Mesothelial cell of epicardium (in vitro differentiated cells): ENCODE results near the gene CCDC70. TPM values are rescaled to one million over a fixed set of nuclear protein-coding genes. Genes with fewer than 3 reads are reported as not detected.

ENCODE experiments used
- DNase-seq, 2 experiments: peaks; one replicate each; pipeline ENCODE4 v3.0.0; 2021; ENCODE audit warnings: low spot score in 2 of 2; ENCODE audit not compliant: unreplicated experiment in 2 of 2
- H3K27ac Mint-ChIP-seq: 2 replicates; pipeline ENCODE4 v1.8.0; 2021; ENCODE audit warnings: mixed read lengths
- H3K27me3 Mint-ChIP-seq: 2 replicates; pipeline ENCODE4 v1.8.0; 2021; ENCODE audit warnings: low read depth, mixed read lengths
- H3K36me3 Mint-ChIP-seq: 2 replicates; pipeline ENCODE4 v1.8.0; 2021; ENCODE audit warnings: mixed read lengths
- H3K4me1 Mint-ChIP-seq: 2 replicates; pipeline ENCODE4 v1.8.0; 2021; ENCODE audit warnings: mixed read lengths
- H3K4me3 Mint-ChIP-seq: 2 replicates; pipeline ENCODE4 v1.8.0; 2021; ENCODE audit warnings: mild to moderate bottlenecking, moderate library complexity, mixed read lengths
- H3K9me3 Mint-ChIP-seq: 2 replicates; pipeline ENCODE4 v1.8.0; 2021; ENCODE audit warnings: mixed read lengths
- CTCF ChIP-seq: fragments of 200-600 bp; sonication (generic); IDR thresholded peaks from one replicate; pipeline ENCODE4 v1.5.0; 2021; ENCODE audit warnings: antibody characterized with exemption; ENCODE audit not compliant: unreplicated experiment
- total RNA-seq: library from RNA; stranded (reverse); gene quantifications from 3 replicates; pipeline ENCODE4 v1.2.1, GENCODE V29; 2021

Gene CCDC70
- total RNA-seq, 1 donor from 2014 or later, result not detected

- DNase-seq, result no peak
- Mint-ChIP-seq H3K9me3 (peaks cover 3% of the 10 kb centered on the region), H3K4me1 (no peaks in the 10 kb centered on the region), H3K27ac (no peak overlapping the region), H3K4me3 (no peak overlapping the region), H3K27me3 (no peaks in the 10 kb centered on the region), H3K36me3 (peaks cover 9% of the 10 kb centered on the region)
- no peak for TF ChIP-seq CTCF
These were observed 25.7 kb downstream of the CCDC70 start for GRCh38 chr13:51887468-51887867.

GRCh38 chr13:51892657-51893056 is 30.9 kb downstream of the CCDC70 start:
- H3K27ac Mint-ChIP-seq, result no peak overlapping the region
- TF ChIP-seq CTCF, result no peak
- H3K27me3 Mint-ChIP-seq, result no peaks in the 10 kb centered on the region
- H3K36me3 Mint-ChIP-seq, result peaks cover 9% of the 10 kb centered on the region
- H3K4me3 Mint-ChIP-seq, result no peak overlapping the region
- peaks cover 3% of the 10 kb centered on the region for H3K9me3 Mint-ChIP-seq
- DNase-seq, result no peak
- no peaks in the 10 kb centered on the region for H3K4me1 Mint-ChIP-seq

- H3K36me3 Mint-ChIP-seq, result peaks cover 8% of the 10 kb centered on the region
- H3K27me3 Mint-ChIP-seq, result no peaks in the 10 kb centered on the region
- H3K9me3 Mint-ChIP-seq, result peaks cover 2% of the 10 kb centered on the region
- H3K4me3 Mint-ChIP-seq, result no peak overlapping the region
- no peak for TF ChIP-seq CTCF
- no peak for DNase-seq
- H3K4me1 Mint-ChIP-seq, result peaks cover 1% of the 10 kb centered on the region
- no peak overlapping the region for H3K27ac Mint-ChIP-seq
These were observed 32.5 kb downstream of the CCDC70 start for GRCh38 chr13:51894239-51894638.

GRCh38 chr13:51895906-51896888 is 34.4 kb downstream of the CCDC70 start:
- Mint-ChIP-seq H3K4me3 (no peak overlapping the region), H3K36me3 (no peaks in the 10 kb centered on the region), H3K9me3 (no peaks in the 10 kb centered on the region), H3K4me1 (peaks cover 1% of the 10 kb centered on the region), H3K27ac (no peak overlapping the region), H3K27me3 (no peaks in the 10 kb centered on the region)
- no peak for DNase-seq
- TF ChIP-seq CTCF, result no peak

- H3K27ac Mint-ChIP-seq, result no peak overlapping the region
- no peak overlapping the region for H3K4me3 Mint-ChIP-seq
- no peak for TF ChIP-seq CTCF
- H3K36me3 Mint-ChIP-seq, result peaks cover 5% of the 10 kb centered on the region
- H3K27me3 Mint-ChIP-seq, result no peaks in the 10 kb centered on the region
- peaks cover 1% of the 10 kb centered on the region for H3K4me1 Mint-ChIP-seq
- no peak for DNase-seq
- no peaks in the 10 kb centered on the region for H3K9me3 Mint-ChIP-seq
These were observed 38.7 kb downstream of the CCDC70 start for GRCh38 chr13:51900471-51900870.
